GM21717 (cell line): ENCODE measurements around the gene SLC6A17.

ENCODE experiments used
- ATAC-seq: cut with Tn5 transposase; IDR thresholded peaks from one replicate; pipeline ENCODE4 v1.9.1; 2021; ENCODE audit warnings: mild to moderate bottlenecking, moderate library complexity; ENCODE audit not compliant: unreplicated experiment

The SLC6A17 gene

DNA sequence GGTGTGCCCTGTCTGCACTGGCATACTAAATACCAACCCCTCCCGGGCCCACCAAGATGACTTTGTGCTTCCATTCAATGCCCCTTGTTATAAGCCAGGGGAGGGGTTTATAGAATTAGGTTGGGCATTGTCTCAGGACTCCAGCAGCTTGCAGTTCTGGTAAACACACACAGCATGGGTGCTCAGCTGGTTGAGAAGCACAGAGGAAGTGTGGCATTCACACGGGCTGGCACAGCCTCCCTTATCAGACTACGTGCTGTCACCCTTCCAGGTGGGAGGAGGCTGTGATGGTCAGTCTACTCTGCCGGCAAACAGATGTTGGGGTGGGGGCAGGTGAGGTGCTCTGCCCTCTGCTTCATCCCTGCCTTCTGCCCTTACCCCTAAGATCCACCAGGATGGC lies 15.0 kb upstream of the SLC6A17 start:
- ATAC-seq: no peak

GRCh38 chr1:110135666-110136065 lies 14.6 kb upstream of the SLC6A17 start:
- ATAC-seq: no peak

- no peak for ATAC-seq
These were observed 13.4 kb upstream of the SLC6A17 start for GRCh38 chr1:110136911-110137310.

DNA sequence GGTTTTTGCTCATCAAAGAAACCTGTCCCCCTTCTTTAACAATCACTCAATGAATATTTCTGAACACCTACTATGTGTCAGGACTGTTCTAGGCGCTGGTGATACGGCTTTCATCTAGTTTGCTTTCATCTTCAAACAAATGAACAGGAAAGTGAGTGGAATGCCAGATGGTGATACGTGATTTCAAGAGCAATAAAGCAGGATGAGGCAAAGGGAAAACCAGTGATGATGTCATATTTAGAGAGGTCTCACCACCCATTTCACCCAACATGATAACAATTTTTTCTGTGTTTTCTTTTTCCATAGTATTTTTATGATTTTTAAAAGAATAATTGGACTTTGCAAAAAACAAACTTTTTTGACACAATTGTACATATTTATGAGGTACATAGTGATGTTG lies 11.3 kb upstream of the SLC6A17 start:
- ATAC-seq: no peak

GRCh38 chr1:110144366-110144765 lies 5.9 kb upstream of the SLC6A17 start:
- ATAC-seq: no peak

DNA sequence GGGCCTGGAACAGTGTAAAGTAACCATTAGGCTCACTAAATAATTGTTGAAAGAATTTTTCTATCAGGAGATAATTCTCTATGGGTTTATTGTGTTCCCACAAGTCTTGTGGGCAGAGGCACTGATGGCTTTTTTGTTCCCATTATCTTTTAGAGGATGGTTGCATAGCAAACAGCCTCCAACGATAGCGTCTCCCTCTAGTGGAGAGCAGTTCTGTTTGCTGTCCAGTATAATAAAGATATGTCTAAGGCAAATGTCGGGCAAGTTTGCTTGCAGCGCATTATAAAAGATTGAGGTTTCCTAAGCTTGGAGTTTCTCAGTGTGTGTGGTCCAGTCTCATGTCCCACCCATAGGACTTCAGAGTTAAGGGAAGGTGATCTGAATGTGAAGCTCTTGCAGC lies 1.3 kb upstream of the SLC6A17 start:
- ATAC-seq: no peak

GRCh38 chr1:110151175-110151669 lies 928 bp downstream of the SLC6A17 start:
- no peak for ATAC-seq

GRCh38 chr1:110152133-110152785 lies 2.0 kb downstream of the SLC6A17 start:
- no peak for ATAC-seq

GRCh38 chr1:110153407-110153950 lies 3.2 kb downstream of the SLC6A17 start:
- ATAC-seq: no peak

DNA sequence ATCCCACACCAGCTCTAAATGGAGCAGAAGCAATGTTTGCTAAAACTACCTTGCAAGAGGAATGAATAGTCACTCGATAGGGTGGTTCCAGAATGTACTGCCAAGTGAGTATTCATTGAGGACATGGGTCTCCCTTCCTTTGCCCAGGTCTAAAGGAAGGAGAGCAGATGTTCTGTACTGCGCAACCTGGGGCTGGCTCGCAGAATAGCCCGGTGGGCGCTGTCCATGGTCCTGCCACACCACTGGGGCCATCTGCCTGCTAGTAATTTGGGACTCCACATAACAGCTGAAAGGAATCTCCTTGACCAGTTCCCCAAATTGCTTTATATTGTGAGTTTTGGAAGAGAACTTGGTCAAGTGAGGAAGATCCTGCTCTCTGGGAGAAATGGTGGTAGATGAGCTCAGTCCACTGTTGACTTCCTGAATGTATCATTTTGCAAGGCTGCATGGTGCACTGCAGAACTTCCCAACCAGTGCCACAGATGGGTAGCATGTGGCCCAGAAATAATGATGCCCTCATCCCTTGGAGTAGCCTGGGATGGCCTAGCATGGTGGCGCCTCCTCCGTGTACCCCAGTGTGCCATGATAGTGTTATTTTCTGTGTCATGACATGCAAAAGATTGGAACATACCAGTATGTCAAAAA lies 5.7 kb downstream of the SLC6A17 start:
- no peak for ATAC-seq

DNA sequence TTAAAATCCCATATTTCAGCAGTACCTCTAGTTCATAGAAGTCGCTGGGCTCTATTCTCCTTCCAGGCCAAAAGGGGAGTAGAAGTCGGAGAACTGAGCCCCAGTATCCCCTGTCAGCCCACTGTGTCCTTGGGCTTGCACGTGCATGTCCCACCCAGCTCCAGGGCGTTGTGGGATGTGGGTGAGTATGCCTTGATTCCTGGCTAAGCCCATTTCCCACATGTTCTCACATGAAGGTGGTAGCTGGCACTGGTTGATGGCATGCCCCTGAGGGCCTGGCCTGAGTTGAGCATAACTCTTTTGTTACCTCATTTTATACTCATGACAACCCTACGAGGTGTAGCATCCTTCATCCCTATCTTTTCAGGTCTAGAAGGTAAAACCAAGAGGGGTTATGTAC lies 8.0 kb downstream of the SLC6A17 start:
- ATAC-seq: no peak

DNA sequence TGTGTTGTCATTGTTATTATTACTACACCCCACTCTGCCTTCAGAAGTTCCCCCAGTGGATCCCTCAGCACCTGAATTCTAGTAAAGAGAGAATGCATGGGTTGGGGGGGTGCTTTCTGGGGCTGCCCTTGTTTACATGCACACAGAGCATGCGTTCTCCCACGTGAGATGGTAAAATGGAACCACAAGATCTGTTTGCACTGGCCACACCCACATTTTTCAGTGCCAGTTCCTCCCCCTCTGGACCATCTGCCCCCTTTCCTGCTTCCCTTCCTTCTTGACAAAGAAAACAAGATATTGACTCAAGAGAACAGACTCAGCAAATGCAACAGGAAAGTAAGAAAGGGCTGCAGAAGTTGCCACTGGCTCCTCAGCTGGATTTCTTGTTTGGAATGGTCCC lies 8.9 kb downstream of the SLC6A17 start:
- ATAC-seq: no peak

DNA sequence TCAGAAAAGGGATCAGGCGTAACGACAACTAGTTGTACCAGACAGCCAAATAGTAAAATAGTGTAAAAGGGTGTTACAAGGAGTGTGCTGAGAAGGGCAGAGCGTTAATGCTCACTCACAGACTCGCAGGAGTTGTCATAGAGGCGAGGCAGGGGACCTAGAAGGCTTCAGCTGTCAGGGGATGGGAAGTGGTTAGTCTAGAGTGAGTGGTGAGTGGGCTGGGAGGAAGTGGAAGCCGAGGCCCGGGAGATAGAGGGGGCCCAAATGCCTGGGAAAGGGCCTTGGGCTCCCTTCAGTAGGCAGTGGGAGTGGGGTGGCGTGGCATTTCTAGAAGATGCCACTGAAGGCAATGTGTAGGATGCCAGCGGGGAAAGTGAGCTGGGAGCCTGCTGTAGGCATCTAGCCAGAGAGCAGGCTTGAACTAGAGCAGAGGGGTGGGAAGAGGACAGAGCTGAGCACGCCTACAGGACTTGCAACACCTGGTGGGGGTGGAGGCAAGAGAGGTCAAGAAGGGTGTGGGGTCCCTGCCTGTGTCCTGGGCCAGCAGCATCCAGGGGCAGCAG lies 10.3 kb downstream of the SLC6A17 start:
- ATAC-seq: no peak

DNA sequence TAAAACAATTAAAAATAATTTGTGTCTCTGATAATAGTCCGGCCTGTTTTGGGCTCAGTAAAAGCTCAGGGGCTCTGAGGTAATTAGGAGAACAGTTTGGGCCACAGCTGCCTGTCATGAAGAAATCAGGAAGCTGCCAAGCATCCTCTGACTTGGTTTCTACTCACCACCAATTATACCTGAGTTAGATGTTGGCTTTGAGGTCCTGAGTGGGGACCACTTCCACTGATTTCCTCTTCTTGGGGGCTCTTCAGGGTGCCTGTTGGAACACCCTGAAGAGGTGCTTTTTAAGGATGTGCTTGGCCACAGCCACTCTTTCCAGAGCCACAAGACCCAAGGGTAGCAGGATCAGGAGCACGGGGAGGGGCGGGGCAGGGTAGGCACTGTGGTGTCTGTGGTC lies 10.9 kb downstream of the SLC6A17 start:
- no peak for ATAC-seq

DNA sequence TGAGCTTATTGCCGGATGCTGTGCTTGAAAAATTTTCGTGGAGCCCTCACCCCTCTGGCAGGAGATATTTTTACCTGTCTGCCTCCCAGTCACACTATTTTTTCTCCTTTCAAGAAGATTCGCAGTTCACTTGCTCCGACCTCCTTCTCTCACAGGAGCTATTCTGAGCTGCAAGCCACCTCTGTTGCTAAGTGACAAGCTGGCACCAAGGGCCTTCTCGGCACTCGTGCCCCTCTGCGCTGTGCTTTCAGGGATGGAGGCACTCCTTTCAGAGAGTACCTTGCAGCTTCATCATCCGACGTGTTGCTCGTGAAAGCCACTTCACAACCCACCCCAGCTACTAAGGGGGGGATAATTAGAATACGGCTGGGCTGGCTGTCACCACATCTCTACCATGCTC lies 11.6 kb downstream of the SLC6A17 start:
- ATAC-seq: no peak

- ATAC-seq: no peak
These were observed 13.3 kb downstream of the SLC6A17 start for GRCh38 chr1:110163591-110163990.

GRCh38 chr1:110164725-110165350 lies 14.5 kb downstream of the SLC6A17 start:
- ATAC-seq: no peak

- ATAC-seq: no peak
These were observed 15.5 kb downstream of the SLC6A17 start for GRCh38 chr1:110165761-110166231.

DNA sequence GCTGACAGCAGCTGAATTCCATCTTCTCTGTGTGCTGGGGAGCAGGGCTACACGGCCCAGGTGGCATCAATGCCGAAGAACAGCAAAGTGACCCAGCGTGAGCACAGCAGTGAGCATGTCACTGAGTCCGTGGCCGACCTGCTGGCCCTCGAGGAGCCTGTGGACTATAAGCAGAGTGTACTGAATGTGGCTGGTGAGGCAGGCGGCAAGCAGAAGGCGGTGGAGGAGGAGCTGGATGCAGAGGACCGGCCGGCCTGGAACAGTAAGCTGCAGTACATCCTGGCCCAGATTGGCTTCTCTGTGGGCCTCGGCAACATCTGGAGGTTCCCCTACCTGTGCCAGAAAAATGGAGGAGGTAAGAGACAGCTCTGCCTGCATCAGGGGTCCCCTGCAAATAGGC lies 16.6 kb downstream of the SLC6A17 start:
- no peak for ATAC-seq

DNA sequence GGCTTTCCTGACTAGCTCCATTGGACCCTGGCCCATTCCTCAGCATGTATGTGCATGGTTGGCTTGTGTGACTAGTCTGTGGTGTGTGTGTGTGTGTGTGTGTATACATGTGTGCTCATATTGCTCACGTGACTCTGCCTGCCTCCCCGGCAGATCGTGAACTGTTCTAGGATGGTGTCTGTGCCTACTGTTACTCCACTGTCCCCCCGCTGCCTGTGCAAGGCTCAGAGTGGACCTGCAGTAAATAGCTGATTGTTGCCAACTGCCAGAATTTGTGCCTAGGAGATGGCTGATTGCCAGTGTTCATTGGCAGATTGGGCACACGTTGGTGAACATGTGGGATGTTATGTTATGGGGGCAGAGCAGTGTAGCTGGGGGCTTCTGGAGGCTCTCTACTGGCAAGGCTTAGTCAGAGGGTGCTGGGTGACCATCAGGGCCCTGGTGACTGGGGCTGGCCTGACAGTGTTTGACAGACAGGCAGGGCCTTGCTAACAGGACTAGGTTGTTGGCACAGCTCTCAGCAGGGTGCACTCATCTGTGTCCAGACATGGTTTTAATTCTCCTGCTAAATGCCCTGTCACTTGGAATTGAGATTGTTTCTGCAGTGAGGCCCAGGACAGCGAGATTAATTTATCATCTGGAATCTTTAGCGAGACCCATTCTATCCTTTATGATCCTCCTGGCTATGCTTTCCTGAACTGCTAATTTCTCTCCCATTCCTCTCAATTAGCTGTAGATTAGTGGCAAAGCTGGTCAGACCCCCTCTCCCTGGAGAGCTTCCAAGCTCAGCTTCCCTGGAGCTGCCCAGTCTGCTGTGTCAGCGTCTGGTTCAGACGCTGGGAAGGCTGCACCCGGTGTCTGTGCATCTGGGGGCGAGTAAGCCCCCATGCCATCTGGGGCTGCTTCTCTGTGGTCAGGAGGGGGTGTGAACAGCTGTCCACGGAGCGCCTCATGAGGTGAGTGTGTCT lies 20.8 kb downstream of the SLC6A17 start:
- ATAC-seq: no peak
